Liver (tissue), 9 donors: ENCODE results near the gene ADAM10. TPM values are rescaled to one million over a fixed set of nuclear protein-coding genes. Genes with fewer than 3 reads are reported as not detected.

Source experiments
- DNase-seq: peaks from one replicate; pipeline ENCODE4 v3.0.0-alpha.2; 2017; ENCODE audit warnings: low spot score
- H3K27ac ChIP-seq, 2 donors: one replicate each; pipeline ENCODE4 v1.7.0; 2013; ENCODE audit warnings: inconsistent platforms in 2 of 2, low read length in 2 of 2, control low read depth in 1 of 2, low read depth in 1 of 2, mild to moderate bottlenecking in 1 of 2
- H3K27me3 ChIP-seq, 4 donors: one replicate each; pipeline versions ENCODE4 v1.6.1 to v1.7.0; 2013; ENCODE audit warnings: low read length in 3 of 4, inconsistent platforms in 1 of 4, mild to moderate bottlenecking in 1 of 4, moderate library complexity in 1 of 4; ENCODE audit not compliant: control insufficient read depth in 4 of 4, insufficient read depth in 4 of 4
- H3K36me3 ChIP-seq, 4 donors: one replicate each; pipeline versions ENCODE4 v1.6.1 to v1.7.0; 2013; ENCODE audit warnings: low read length in 3 of 4, mild to moderate bottlenecking in 3 of 4, low read depth in 1 of 4, moderate library complexity in 1 of 4; ENCODE audit not compliant: control insufficient read depth in 4 of 4, insufficient read depth in 3 of 4
- H3K4me1 ChIP-seq, 4 donors: one replicate each; pipeline versions ENCODE4 v1.6.1 to v1.7.0; 2013; ENCODE audit warnings: low read length in 3 of 4, mild to moderate bottlenecking in 3 of 4, moderate library complexity in 1 of 4; ENCODE audit not compliant: control insufficient read depth in 4 of 4, insufficient read depth in 4 of 4
- H3K4me3 ChIP-seq, 3 donors: one replicate each; pipeline versions ENCODE4 v1.6.1 to v1.7.0; 2013; ENCODE audit warnings: low read length in 3 of 3, control low read depth in 1 of 3, low read depth in 1 of 3, mild to moderate bottlenecking in 1 of 3
- H3K9ac ChIP-seq, 2 donors: one replicate each; pipeline ENCODE4 v1.7.0; 2013; ENCODE audit warnings: low read length in 2 of 2, mild to moderate bottlenecking in 2 of 2, moderate library complexity in 2 of 2, control low read depth in 1 of 2, low read depth in 1 of 2
- H3K9me3 ChIP-seq, 4 donors: one replicate each; pipeline versions ENCODE4 v1.6.1 to v1.7.0; 2013; ENCODE audit warnings: low read length in 3 of 4; ENCODE audit not compliant: control insufficient read depth in 4 of 4
- ATF3 ChIP-seq: IDR thresholded peaks from 2 replicates; pipeline ENCODE4 v1.6.1; 2016; ENCODE audit warnings: antibody characterized with exemption
- CTCF ChIP-seq: fragments of 150-350 bp; IDR thresholded peaks from 2 replicates; pipeline ENCODE4 v1.5.1; 2017; ENCODE audit warnings: improper control_type of control experiment, low read depth, low read length; ENCODE audit not compliant: missing input control
- EGR1 ChIP-seq, 2 donors: IDR thresholded peaks; 2 replicates each; pipeline ENCODE4 v1.6.1; 2016 to 2018; ENCODE audit warnings: antibody characterized with exemption in 2 of 2, low read depth in 2 of 2
- FOXA1 ChIP-seq: IDR thresholded peaks from 2 replicates; pipeline ENCODE4 v1.6.1; 2016; ENCODE audit warnings: antibody characterized with exemption
- FOXA2 ChIP-seq: IDR thresholded peaks from 2 replicates; pipeline ENCODE4 v1.6.1; 2016; ENCODE audit warnings: antibody characterized with exemption
- GABPA ChIP-seq, 2 donors: IDR thresholded peaks in 1 of 2; conservative IDR thresholded peaks in 1 of 2; 2 replicates each; pipeline ENCODE4 v1.6.1; 2016; ENCODE audit warnings: antibody characterized with exemption in 2 of 2, mild to moderate bottlenecking in 1 of 2, moderate library complexity in 1 of 2
- HNF4A ChIP-seq, 2 donors: conservative IDR thresholded peaks; 2 replicates each; pipeline ENCODE4 v1.6.1; 2016; ENCODE audit warnings: antibody characterized with exemption in 2 of 2, mild to moderate bottlenecking in 2 of 2
- HNF4G ChIP-seq: IDR thresholded peaks from 2 replicates; pipeline ENCODE4 v1.6.1; 2016; ENCODE audit warnings: antibody characterized with exemption
- JUND ChIP-seq, 2 donors: IDR thresholded peaks; 2 replicates each; pipeline ENCODE4 v1.6.1; 2016; ENCODE audit warnings: antibody characterized with exemption in 2 of 2
- MAX ChIP-seq: IDR thresholded peaks from 2 replicates; pipeline ENCODE4 v1.6.1; 2016; ENCODE audit warnings: antibody characterized with exemption
- NR2F2 ChIP-seq: IDR thresholded peaks from 2 replicates; pipeline ENCODE4 v1.6.1; 2016; ENCODE audit warnings: antibody characterized with exemption
- RAD21 ChIP-seq, 2 donors: IDR thresholded peaks; 2 replicates each; pipeline ENCODE4 v1.6.1; 2016; ENCODE audit warnings: antibody characterized with exemption in 2 of 2, mild to moderate bottlenecking in 2 of 2
- RXRA ChIP-seq, 2 donors: IDR thresholded peaks; 2 replicates each; pipeline ENCODE4 v1.6.1; 2017 to 2018; ENCODE audit warnings: antibody characterized with exemption in 2 of 2, mild to moderate bottlenecking in 1 of 2
- SP1 ChIP-seq: IDR thresholded peaks from 2 replicates; pipeline ENCODE4 v1.6.1; 2018; ENCODE audit warnings: antibody characterized with exemption, mild to moderate bottlenecking
- TAF1 ChIP-seq: conservative IDR thresholded peaks from 2 replicates; pipeline ENCODE4 v1.6.1; 2016; ENCODE audit warnings: antibody characterized with exemption, mild to moderate bottlenecking
- YY1 ChIP-seq: IDR thresholded peaks from 2 replicates; pipeline ENCODE4 v1.6.1; 2016; ENCODE audit warnings: antibody characterized with exemption, mild to moderate bottlenecking
- WGBS: extraction: QIAGEN DNeasy Blood & Tissue Kit; methylation state at CpG from one replicate; pipeline ENCODE4 v1.1.7; 2013; 5-methylcytosine and 5-hydroxymethylcytosine counted together
- polyA plus RNA-seq, 2 donors: library from polyadenylated mRNA; stranded (reverse) in 1 of 2; unstranded in 1 of 2; fragments of 200-250 nt in 1 of 2; fragments of >200 nt in 1 of 2; fragmentation: Nextera tagmentation in 1 of 2; extraction: Ambion mirVana in 1 of 2; gene quantifications; one replicate each; pipeline versions ENCODE4 v1.2.1 to v1.2.3, GENCODE V29; 2013 to 2015
- total RNA-seq, 2 donors: library from RNA; depleted of rRNA; stranded (reverse); fragments of >200 nt; gene quantifications; one replicate each; pipeline ENCODE4 v1.2.3, GENCODE V29; 2014
- TF ChIP-seq, protein P1 (sequence below): IDR thresholded peaks from 2 replicates; pipeline ENCODE4 v1.6.1; 2016; ENCODE audit warnings: antibody characterized with exemption
- TF ChIP-seq, protein P2 (sequence below): IDR thresholded peaks from 2 replicates; pipeline ENCODE4 v1.6.1; 2016; ENCODE audit warnings: antibody characterized with exemption, mild to moderate bottlenecking
- donor health status: healthy.
- donor health status: healthy.
- donor health status: healthy.
- donor health status: healthy.
- donor health status: healthy.

Gene ADAM10
- total and polyA plus RNA-seq, 4 donors: 12.6 to 55.6 (median 34.6) TPM

DNA sequence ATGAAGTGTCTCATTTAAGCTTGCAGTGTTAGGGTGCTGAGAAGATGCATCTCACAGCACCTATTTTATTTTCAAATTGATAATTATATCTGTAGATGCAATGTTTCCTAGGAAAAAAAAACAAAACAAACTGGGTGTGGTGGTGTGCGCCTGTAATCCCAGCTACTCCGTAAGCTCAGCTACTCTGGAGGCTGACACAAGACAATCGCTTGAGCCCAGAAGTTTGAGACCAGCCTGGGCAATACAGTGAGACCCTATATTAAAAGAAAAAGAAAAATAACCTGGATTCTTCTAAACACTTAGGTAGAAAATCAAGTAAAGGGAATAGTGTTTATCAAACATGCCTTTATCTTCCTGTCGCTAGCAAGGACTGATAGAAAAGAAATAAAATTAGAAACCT lies 23.5 kb upstream of the ADAM10 start:
- H3K4me3 ChIP-seq: peak overlapping the region in 1 of 3 donors; percentile 34
- TF ChIP-seq TAF1: no peak
- TF ChIP-seq HNF4A (conservative IDR thresholded peaks at IDR 0.05): no peak
- no peak for TF ChIP-seq JUND (IDR thresholded peaks at IDR 0.05)
- TF ChIP-seq FOXA1: no peak
- TF ChIP-seq ATF3: no peak
- TF ChIP-seq RXRA (IDR thresholded peaks at IDR 0.05): no peak
- TF ChIP-seq SP1: no peak
- TF ChIP-seq FOXA2: no peak
- no peak for TF ChIP-seq GABPA (IDR thresholded peaks at IDR 0.05 in 1 of 2, conservative IDR thresholded peaks at IDR 0.05 in 1 of 2)
- no peak for TF ChIP-seq MAX
- no peak for TF ChIP-seq NR2F2
- TF ChIP-seq, protein P1, sequence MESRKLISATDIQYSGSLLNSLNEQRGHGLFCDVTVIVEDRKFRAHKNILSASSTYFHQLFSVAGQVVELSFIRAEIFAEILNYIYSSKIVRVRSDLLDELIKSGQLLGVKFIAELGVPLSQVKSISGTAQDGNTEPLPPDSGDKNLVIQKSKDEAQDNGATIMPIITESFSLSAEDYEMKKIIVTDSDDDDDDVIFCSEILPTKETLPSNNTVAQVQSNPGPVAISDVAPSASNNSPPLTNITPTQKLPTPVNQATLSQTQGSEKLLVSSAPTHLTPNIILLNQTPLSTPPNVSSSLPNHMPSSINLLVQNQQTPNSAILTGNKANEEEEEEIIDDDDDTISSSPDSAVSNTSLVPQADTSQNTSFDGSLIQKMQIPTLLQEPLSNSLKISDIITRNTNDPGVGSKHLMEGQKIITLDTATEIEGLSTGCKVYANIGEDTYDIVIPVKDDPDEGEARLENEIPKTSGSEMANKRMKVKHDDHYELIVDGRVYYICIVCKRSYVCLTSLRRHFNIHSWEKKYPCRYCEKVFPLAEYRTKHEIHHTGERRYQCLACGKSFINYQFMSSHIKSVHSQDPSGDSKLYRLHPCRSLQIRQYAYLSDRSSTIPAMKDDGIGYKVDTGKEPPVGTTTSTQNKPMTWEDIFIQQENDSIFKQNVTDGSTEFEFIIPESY: no peak
- no peak for TF ChIP-seq CTCF
- no peak for TF ChIP-seq RAD21 (IDR thresholded peaks at IDR 0.05)
- no peak for TF ChIP-seq EGR1 (IDR thresholded peaks at IDR 0.05; ENCODE audit: low read depth in 2 of 2)
- TF ChIP-seq YY1: no peak
- TF ChIP-seq, protein P2, sequence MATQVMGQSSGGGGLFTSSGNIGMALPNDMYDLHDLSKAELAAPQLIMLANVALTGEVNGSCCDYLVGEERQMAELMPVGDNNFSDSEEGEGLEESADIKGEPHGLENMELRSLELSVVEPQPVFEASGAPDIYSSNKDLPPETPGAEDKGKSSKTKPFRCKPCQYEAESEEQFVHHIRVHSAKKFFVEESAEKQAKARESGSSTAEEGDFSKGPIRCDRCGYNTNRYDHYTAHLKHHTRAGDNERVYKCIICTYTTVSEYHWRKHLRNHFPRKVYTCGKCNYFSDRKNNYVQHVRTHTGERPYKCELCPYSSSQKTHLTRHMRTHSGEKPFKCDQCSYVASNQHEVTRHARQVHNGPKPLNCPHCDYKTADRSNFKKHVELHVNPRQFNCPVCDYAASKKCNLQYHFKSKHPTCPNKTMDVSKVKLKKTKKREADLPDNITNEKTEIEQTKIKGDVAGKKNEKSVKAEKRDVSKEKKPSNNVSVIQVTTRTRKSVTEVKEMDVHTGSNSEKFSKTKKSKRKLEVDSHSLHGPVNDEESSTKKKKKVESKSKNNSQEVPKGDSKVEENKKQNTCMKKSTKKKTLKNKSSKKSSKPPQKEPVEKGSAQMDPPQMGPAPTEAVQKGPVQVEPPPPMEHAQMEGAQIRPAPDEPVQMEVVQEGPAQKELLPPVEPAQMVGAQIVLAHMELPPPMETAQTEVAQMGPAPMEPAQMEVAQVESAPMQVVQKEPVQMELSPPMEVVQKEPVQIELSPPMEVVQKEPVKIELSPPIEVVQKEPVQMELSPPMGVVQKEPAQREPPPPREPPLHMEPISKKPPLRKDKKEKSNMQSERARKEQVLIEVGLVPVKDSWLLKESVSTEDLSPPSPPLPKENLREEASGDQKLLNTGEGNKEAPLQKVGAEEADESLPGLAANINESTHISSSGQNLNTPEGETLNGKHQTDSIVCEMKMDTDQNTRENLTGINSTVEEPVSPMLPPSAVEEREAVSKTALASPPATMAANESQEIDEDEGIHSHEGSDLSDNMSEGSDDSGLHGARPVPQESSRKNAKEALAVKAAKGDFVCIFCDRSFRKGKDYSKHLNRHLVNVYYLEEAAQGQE: no peak
- no peak for TF ChIP-seq HNF4G
- peaks cover 2 to 29% (median 22%) of the 10 kb centered on the region in 4 donors for H3K4me1 ChIP-seq
- no peaks in the 10 kb centered on the region for H3K9me3 ChIP-seq
- H3K9ac ChIP-seq: no peak overlapping the region
- no peak overlapping the region for H3K27ac ChIP-seq
- DNase-seq: no peak
- H3K27me3 ChIP-seq: no peaks in the 10 kb centered on the region
- WGBS: 92% methylated on average over 4 of the region's 4 CpGs
- no peaks in the 10 kb centered on the region for H3K36me3 ChIP-seq
